Activated CD4-positive, alpha-beta memory T cell treated with anti-CD3 and anti-CD28 coated beads for 36 hours (primary cell): ENCODE results near the gene PKN2. TPM values are rescaled to one million over a fixed set of nuclear protein-coding genes. Genes with fewer than 3 reads are reported as not detected.
"Not testable (repeated sequence)": the region's sequence is repeated elsewhere in the genome, so short reads cannot be mapped to it uniquely, and the experiment has no call there.

ENCODE experiments used
- CTCF ChIA-PET: fragments of 350-600 bp; sonication (Branson Sonifier 250); formaldehyde crosslinking; loops from one replicate; lab custom pipeline; 2021; ENCODE audit warnings: antibody characterized with exemption, inconsistent platforms; lab: Charles Lee
- POLR2A ChIA-PET: fragments of 350-600 bp; sonication (Branson Sonifier 250); formaldehyde crosslinking; loops from one replicate; lab custom pipeline; 2021; ENCODE audit warnings: antibody characterized with exemption; lab: Charles Lee
- DNase-seq: peaks from one replicate; pipeline ENCODE4 v3.0.0-alpha.2; 2020
- H3K27ac Mint-ChIP-seq: one replicate; pipeline ENCODE4 v1.8.0; 2021; ENCODE audit warnings: mixed read lengths
- H3K27me3 Mint-ChIP-seq: one replicate; pipeline ENCODE4 v1.8.0; 2021; ENCODE audit warnings: mixed read lengths
- H3K36me3 Mint-ChIP-seq: one replicate; pipeline ENCODE4 v1.8.0; 2021; ENCODE audit warnings: mixed read lengths
- H3K4me1 Mint-ChIP-seq: one replicate; pipeline ENCODE4 v1.8.0; 2021; ENCODE audit warnings: low read depth, mixed read lengths
- H3K4me3 Mint-ChIP-seq: one replicate; pipeline ENCODE4 v1.8.0; 2021; ENCODE audit warnings: mild to moderate bottlenecking, mixed read lengths
- H3K9me3 Mint-ChIP-seq: one replicate; pipeline ENCODE4 v1.8.0; 2021; ENCODE audit warnings: mixed read lengths
- intact Hi-C: fragments of 100-400 bp; cut with micrococcal nuclease; formaldehyde crosslinking; loops from one replicate; pipeline ENCODE4 v1.15.1; 2023
- total RNA-seq, 2 experiments: library from RNA; stranded (reverse); gene quantifications; one replicate each; pipeline ENCODE4 v1.2.3, GENCODE V29; 2021

Gene PKN2
- total RNA-seq, 2 experiments from 2014 or later = 16.2 to 17.9 TPM

DNA sequence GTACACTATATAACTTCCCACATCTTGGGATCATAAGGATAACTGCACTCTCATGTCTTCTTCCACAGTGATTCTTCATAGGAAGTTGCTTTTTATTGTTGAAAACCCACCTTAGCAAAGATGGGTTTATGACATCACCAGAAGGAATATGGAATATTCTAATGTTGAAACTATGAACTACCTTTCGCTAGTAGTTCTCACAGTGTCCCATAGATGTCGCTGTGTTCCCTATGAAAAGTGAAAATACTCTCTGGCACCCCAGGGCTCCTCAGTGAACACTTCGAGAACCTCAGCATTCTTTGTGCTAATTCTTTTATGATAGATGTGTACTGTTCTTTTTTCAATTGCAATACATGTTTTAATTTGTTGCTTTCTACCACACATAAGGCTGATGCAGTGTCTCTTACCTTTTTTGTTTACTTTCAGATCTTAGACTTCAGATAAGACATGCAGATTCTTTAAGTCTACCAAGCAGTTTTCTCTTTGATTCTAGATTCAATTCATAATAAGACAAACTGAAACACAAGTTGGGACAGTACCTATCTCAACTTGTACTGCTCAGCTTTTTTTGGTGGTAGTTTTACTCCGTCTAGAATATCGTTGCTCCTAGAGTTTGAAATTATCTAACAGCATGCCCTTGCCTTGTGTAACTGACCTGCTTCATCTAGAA lies 116.4 kb downstream of the PKN2 start:
- peaks cover 13% of the 10 kb centered on the region for H3K4me1 Mint-ChIP-seq
- no peak overlapping the region for H3K27ac Mint-ChIP-seq
- intact Hi-C loops = loop anchor here (1.0 kb wide), 1 partner anchor 77 kb away; no protein-coding TSS in a partner anchor
- H3K36me3 Mint-ChIP-seq = peaks cover 23% of the 10 kb centered on the region
- DNase-seq = peak; percentile 38
- H3K4me3 Mint-ChIP-seq = no peak overlapping the region
- no peaks in the 10 kb centered on the region for H3K27me3 Mint-ChIP-seq
- CTCF ChIA-PET = interaction anchor here (1.0 to 2.0 kb wide), 5 partner anchors 48 to 78 kb away, joined by 3 to 11 read pairs (median 5); no protein-coding TSS in a partner anchor
- POLR2A ChIA-PET = no interaction called here
- H3K9me3 Mint-ChIP-seq = peaks cover 4% of the 10 kb centered on the region

DNA sequence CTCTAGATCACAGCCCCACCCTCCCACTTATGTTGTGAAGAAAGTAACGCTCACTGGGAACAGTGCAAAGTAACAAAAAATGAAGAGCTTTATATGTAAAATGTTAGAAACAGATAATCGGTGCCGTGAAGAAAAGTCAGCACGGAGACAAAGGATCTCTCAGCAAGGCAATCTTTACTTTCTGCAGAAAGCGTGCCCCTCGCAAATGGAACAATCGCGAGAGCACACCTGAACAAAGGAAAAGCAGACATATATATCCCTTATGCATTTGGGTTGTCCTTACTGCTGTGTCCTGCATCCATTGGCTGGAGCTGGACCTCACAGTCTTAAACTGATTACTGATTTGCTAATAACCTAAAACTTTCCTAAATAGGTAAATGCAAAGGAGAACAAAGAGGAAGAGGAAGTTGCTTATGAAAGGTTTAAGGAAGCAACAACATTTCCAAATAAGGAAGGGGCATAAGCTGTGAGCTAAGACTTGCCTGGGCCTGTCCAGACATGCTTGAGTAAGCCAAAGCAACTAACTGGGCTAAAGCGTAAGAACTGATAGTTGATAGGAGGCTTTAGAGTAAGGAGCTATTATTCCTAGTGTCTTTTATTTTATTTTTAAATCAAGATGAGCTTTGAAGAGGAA lies 117.6 kb downstream of the PKN2 start:
- Mint-ChIP-seq H3K36me3 (peaks cover 30% of the 10 kb centered on the region), H3K9me3 (peaks cover 4% of the 10 kb centered on the region), H3K27ac (no peak overlapping the region), H3K27me3 (no peaks in the 10 kb centered on the region), H3K4me3 (no peak overlapping the region), H3K4me1 (peaks cover 13% of the 10 kb centered on the region)
- ChIA-PET CTCF (interaction anchor here (0.8 to 2.0 kb wide), 7 partner anchors 31 to 87 kb away, joined by 3 to 11 read pairs (median 4); no protein-coding TSS in a partner anchor), POLR2A (no interaction called here)
- intact Hi-C loops = no loop called here
- DNase-seq = no peak

DNA sequence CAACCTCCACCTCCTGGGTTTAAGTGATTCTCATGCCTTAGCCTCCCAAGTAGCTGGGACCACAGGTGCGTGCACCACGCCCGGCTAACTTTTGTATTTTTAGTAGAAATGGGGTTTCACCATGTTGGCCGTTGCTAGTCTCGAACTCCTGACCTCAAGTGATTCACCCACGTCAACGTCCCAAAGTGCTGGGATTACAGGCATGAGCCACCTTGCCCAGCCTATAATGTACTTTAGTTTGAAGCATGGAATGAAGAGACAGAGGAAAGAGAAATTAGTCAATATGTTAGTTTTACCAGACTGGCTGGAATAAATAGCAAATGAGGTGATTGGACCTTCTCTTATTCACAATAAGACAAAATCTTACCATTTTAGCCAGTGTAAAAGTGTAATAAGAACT lies 118.3 kb downstream of the PKN2 start:
- H3K27me3 Mint-ChIP-seq = no peaks in the 10 kb centered on the region
- peaks cover 4% of the 10 kb centered on the region for H3K9me3 Mint-ChIP-seq
- ChIA-PET POLR2A (no interaction called here), CTCF (interaction anchor here (0.8 to 2.0 kb wide), 3 partner anchors 31 to 74 kb away, joined by 3 to 11 read pairs (median 5); no protein-coding TSS in a partner anchor)
- no peak overlapping the region for H3K4me3 Mint-ChIP-seq
- intact Hi-C loops = no loop called here
- no peak overlapping the region for H3K27ac Mint-ChIP-seq
- H3K4me1 Mint-ChIP-seq = peaks cover 13% of the 10 kb centered on the region
- DNase-seq = no peak
- H3K36me3 Mint-ChIP-seq = peaks cover 29% of the 10 kb centered on the region

DNA sequence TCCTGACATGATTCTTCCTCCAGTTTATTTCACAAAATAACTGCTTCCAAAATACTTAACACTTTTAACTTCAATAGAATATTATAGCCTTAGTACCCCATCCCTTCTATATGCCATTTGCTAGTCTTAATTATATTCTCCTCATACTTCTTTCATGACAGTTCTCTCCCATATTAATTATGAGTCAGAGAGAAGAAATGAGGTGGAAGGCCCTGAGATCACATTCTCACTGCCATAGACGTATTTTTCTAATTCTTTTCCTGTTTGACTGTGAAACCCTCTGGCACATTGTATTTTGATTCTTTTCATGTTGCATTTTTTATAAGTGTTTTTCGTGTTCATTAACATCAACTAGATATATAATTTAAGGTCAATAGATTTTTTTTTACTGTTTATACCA lies 118.9 kb downstream of the PKN2 start:
- Mint-ChIP-seq H3K4me1 (peaks cover 13% of the 10 kb centered on the region), H3K4me3 (no peak overlapping the region), H3K27me3 (no peaks in the 10 kb centered on the region), H3K9me3 (peaks cover 4% of the 10 kb centered on the region), H3K36me3 (peaks cover 26% of the 10 kb centered on the region), H3K27ac (peak overlapping the region; percentile 42)
- intact Hi-C loops = no loop called here
- CTCF ChIA-PET = interaction anchor here (1.5 to 2.0 kb wide), 2 partner anchors 13 to 74 kb away, joined by 3 to 11 read pairs; no protein-coding TSS in a partner anchor
- POLR2A ChIA-PET = no interaction called here
- no peak for DNase-seq

DNA sequence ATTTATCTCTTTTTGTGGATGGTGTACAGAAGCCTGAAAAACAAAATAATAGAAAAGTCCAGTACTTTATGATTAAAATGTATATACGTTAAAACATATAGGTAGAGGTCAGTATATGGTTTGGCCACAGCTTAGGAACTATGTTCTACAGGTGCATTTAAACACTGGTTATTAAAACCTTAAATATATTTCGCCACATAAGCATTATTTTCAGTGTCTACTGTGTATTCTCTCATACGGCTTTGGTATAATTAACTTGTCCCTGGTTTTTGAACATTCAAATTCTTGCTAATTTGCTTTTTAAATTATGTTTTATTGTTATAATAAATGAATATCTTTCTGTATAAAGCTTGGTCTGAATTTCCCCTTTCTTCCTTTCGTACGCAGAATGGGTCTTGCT lies 119.4 kb downstream of the PKN2 start:
- H3K4me1 Mint-ChIP-seq = peaks cover 13% of the 10 kb centered on the region
- H3K36me3 Mint-ChIP-seq = peaks cover 26% of the 10 kb centered on the region
- no peak for DNase-seq
- no peak overlapping the region for H3K27ac Mint-ChIP-seq
- peaks cover 4% of the 10 kb centered on the region for H3K9me3 Mint-ChIP-seq
- intact Hi-C loops = no loop called here
- ChIA-PET POLR2A (no interaction called here), CTCF (interaction anchor here (1.0 to 1.5 kb wide), 2 partner anchors 12 to 73 kb away, joined by 3 read pairs; no protein-coding TSS in a partner anchor)
- H3K27me3 Mint-ChIP-seq = no peaks in the 10 kb centered on the region
- H3K4me3 Mint-ChIP-seq = no peak overlapping the region

DNA sequence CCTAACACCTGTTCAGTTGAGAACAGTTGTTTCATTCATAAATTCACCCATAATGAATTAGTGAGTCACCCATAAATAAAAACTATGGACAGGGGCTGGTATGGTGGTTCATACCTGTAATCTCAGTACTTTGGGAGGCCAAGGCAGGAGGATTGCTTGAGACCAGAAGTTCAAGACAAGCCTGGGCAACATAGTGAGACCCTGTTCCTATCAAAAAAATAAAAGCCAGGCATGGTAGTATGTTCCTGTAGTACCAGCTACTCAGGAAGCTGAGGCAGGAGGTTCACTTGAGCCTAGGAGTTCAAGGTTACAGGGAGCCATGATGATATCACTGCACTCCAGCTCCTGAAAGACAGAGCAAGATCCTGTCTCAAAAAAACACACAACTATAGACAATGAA lies 128.3 kb downstream of the PKN2 start:
- ChIA-PET POLR2A (no interaction called here), CTCF (no interaction called here)
- Mint-ChIP-seq H3K4me1 (no peaks in the 10 kb centered on the region), H3K9me3 (no peaks in the 10 kb centered on the region), H3K27ac (no peak overlapping the region), H3K27me3 (no peaks in the 10 kb centered on the region), H3K4me3 (no peak overlapping the region), H3K36me3 (peaks cover 25% of the 10 kb centered on the region)
- intact Hi-C loops = no loop called here
- no peak for DNase-seq

DNA sequence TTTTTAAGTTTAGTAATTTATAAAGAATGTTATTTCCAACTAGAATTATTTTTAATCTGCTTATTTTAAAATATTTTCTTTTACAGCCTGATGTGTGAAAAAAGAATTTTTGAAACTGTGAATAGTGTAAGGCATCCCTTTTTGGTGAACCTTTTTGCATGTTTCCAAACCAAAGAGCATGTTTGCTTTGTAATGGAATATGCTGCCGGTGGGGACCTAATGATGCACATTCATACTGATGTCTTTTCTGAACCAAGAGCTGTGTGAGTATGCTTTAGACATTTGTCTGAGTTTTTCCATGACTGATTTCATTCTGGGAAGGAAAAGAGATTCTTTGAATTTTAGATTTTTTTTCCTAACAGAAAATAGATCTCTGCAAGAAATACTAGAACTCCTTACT lies 129.4 kb downstream of the PKN2 start:
- Mint-ChIP-seq H3K4me3 (no peak overlapping the region), H3K36me3 (peaks cover 32% of the 10 kb centered on the region)
- intact Hi-C loops = no loop called here

DNA sequence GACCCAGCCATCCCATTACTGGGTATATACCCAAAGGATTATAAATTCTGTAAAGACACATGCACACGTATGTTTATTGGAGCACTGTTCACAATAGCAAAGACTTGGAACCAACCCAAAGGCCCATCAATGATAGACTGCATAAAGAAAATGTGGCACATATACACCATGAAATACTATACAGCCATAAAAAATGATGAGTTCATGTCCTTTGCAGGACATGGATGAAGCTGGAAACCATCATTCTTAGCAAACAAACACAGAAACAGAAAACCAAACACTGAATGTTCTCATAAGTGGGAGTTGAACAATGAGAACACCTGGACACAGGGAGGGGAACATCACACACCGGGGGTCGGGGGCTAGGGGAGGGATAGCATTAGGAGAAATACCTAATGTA lies 135.6 kb downstream of the PKN2 start:
- H3K4me3 Mint-ChIP-seq, H3K27ac Mint-ChIP-seq, H3K4me1 Mint-ChIP-seq, intact Hi-C loops, CTCF ChIA-PET, DNase-seq, H3K27me3 Mint-ChIP-seq, H3K9me3 Mint-ChIP-seq, POLR2A ChIA-PET: not testable (repeated sequence)
- peaks cover 26% of the 10 kb centered on the region for H3K36me3 Mint-ChIP-seq

More for the DNA sequence above, 129.4 kb downstream of the PKN2 start:
- Mint-ChIP-seq H3K27ac (no peak overlapping the region), H3K4me1 (no peaks in the 10 kb centered on the region), H3K9me3 (no peaks in the 10 kb centered on the region), H3K27me3 (no peaks in the 10 kb centered on the region)
- POLR2A ChIA-PET = no interaction called here
- CTCF ChIA-PET = no interaction called here
- no peak for DNase-seq

DNA sequence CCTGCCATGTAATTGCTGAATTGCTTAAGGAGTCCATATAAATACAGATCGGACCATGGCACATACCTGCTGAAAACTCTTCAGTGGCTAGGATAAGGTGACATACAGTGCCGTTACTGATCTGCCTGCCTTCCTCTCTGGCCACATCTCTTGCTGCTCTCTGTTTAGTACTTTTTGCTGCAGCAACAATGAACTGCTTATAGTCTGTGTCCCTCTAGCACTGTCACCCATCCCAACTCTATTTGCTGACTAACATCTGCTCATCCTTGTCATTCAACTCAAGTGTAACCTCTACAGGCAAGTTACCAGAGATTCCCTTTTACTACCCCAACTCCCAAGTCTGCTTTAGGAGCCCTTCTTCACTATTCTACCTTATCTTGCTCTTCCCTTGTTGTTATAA lies 141.6 kb downstream of the PKN2 start:
- ChIA-PET POLR2A (no interaction called here), CTCF (no interaction called here)
- no peak overlapping the region for H3K4me3 Mint-ChIP-seq
- H3K9me3 Mint-ChIP-seq = no peaks in the 10 kb centered on the region
- intact Hi-C loops = no loop called here
- H3K4me1 Mint-ChIP-seq = no peaks in the 10 kb centered on the region
- peaks cover 6% of the 10 kb centered on the region for H3K36me3 Mint-ChIP-seq
- no peaks in the 10 kb centered on the region for H3K27me3 Mint-ChIP-seq
- no peak for DNase-seq
- no peak overlapping the region for H3K27ac Mint-ChIP-seq

DNA sequence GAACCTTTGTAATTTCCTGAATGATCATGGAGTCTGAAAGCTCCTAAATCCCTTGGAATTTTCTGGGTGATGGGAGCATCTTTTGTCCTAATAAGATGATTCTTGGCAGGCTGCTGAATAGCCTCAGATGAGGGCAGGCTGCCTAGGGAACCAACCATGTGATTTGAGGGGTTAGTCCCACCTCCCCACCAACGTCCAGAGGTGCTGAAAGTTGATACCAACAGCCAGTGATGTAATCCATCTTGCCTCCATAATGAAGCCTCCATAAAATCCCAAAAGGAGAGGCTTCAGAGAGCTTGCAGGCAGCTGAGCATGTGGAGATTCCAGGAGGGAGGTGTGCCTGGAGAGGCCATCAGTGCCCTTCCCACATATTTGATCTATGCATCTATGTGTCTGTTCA lies 163.6 kb downstream of the PKN2 start:
- Mint-ChIP-seq H3K27ac (no peak overlapping the region), H3K4me1 (no peaks in the 10 kb centered on the region), H3K36me3 (peaks cover 10% of the 10 kb centered on the region), H3K9me3 (no peaks in the 10 kb centered on the region), H3K4me3 (no peak overlapping the region), H3K27me3 (no peaks in the 10 kb centered on the region)
- DNase-seq = no peak
- ChIA-PET CTCF (interaction anchor here (1.5 kb wide), 1 partner anchor 46 kb away, joined by 3 read pairs; no protein-coding TSS in a partner anchor), POLR2A (no interaction called here)
- intact Hi-C loops = no loop called here

DNA sequence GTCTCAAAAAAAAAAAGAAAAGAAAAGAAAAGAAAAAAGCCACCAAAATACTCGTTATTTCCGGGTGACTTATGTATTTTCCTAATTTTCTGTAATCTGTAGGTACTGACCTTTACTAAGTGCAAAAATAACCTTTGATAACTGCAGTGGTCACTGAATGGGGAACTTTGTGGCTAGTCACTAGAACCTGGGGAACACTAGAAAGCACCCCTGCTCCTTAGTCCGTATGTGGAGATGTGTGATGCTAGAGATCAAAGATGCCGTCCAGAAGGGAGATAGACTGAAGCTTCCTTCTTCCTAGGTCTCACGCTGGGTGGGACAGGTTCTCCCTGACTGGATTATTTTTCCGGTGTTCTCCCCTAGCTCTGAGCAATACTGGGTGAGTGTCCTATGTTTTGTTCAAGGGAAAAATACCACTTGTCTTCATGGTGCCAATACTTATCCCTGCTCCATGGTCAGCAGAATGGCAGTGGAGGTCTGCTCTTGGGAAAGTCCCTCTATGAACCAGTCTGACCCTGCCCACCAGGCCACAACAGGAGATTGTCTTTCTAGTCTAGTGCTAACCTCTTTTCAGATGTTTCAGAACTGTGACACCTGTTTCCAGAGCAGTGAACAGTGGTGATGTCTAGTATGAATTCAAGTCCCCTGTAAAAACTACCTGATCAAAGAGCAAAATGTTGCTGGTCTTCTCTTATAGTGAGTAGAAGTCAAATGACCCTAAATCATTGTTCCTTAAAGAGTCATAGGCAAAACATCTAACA lies 167.4 kb downstream of the PKN2 start:
- no peak overlapping the region for H3K27ac Mint-ChIP-seq
- no peaks in the 10 kb centered on the region for H3K4me1 Mint-ChIP-seq
- H3K4me3 Mint-ChIP-seq = no peak overlapping the region
- intact Hi-C loops = no loop called here
- no peaks in the 10 kb centered on the region for H3K27me3 Mint-ChIP-seq
- CTCF ChIA-PET = interaction anchor here (1.7 kb wide), 1 partner anchor 26 kb away, joined by 10 read pairs; no protein-coding TSS in a partner anchor
- POLR2A ChIA-PET = no interaction called here
- H3K36me3 Mint-ChIP-seq = peaks cover 24% of the 10 kb centered on the region
- DNase-seq = no peak
- H3K9me3 Mint-ChIP-seq = no peaks in the 10 kb centered on the region
